DOHH2 (cell line): ENCODE results near the gene PARVB.

ENCODE experiments used
- CTCF ChIP-seq: fragments of 200-600 bp; sonication (generic); IDR thresholded peaks from one replicate; pipeline ENCODE4 v1.5.1; 2014; ENCODE audit warnings: antibody characterized with exemption, mild to moderate bottlenecking, low read depth, low read length; ENCODE audit not compliant: poor library complexity, severe bottlenecking
- EZH2phosphoT487 ChIP-seq: fragments of 200-600 bp; sonication (generic); IDR thresholded peaks from 2 replicates; pipeline ENCODE4 v1.6.1; 2017; ENCODE audit warnings: borderline replicate concordance, mild to moderate bottlenecking, antibody characterized with exemption, low read length, moderate library complexity, mixed read lengths

GRCh38 chr22:44183287-44183588 is 159.1 kb downstream of the PARVB start:
- no peak for TF ChIP-seq CTCF
- no peak for TF ChIP-seq EZH2phosphoT487
